ENCODE results near the gene BARHL2. TPM values are rescaled to one million over a fixed set of nuclear protein-coding genes. Genes with fewer than 3 reads are reported as not detected.

BARHL2 gene
- total and polyA plus RNA-seq, 4 experiments from 2014 or later = not detected

- Mint-ChIP-seq H3K4me3 (peak overlapping the region in 1 of 8 donors; percentile 16), H3K36me3 (peaks cover 0 to 5% of the 10 kb centered on the region in 2 donors), H3K27ac (peak overlapping the region in 1 of 7 donors; percentile 16), H3K9me3 (peaks cover 2 to 41% (median 26%) of the 10 kb centered on the region in 8 donors), H3K27me3 (peaks cover 65 to 67% of the 10 kb centered on the region in 2 donors), H3K4me1 (peaks cover 12 to 32% (median 14%) of the 10 kb centered on the region in 4 donors)
- Histone ChIP-seq H3K27me3 (ENCODE audit: insufficient read depth, low read length) (peaks cover 85% of the 10 kb centered on the region), H3K27ac (ENCODE audit: low read depth, low read length) (no peak overlapping the region), H3K4me3 (ENCODE audit: low read length in 2 of 2) (no peak overlapping the region), H3K4me1 (ENCODE audit: insufficient read depth, low read length) (peaks cover 6% of the 10 kb centered on the region), H3K36me3 (ENCODE audit: insufficient read depth, low read length) (no peaks in the 10 kb centered on the region), H3K9me3 (ENCODE audit: control insufficient read depth in 1 of 2, low read length in 2 of 2) (no peaks in the 10 kb centered on the region)
- CTCF ChIA-PET (ENCODE audit: partially characterized antibody) = interaction anchor here (0.7 to 1.7 kb wide), 2 partner anchors 11 to 311 kb away, joined by 3 read pairs; no protein-coding TSS in a partner anchor
- no peak for DNase-seq
- intact Hi-C loops (cut with micrococcal nuclease) = no loop called here
- POLR2A ChIA-PET (ENCODE audit: partially characterized antibody) = no interaction called here
These were observed 1.8 kb downstream of the BARHL2 start for GRCh38 chr1:90715309-90715708.

GRCh38 chr1:90714521-90714951 is 2.6 kb downstream of the BARHL2 start:
- intact Hi-C loops (cut with micrococcal nuclease) = no loop called here
- Mint-ChIP-seq H3K27ac (peak overlapping the region in 1 of 7 donors; percentile 74), H3K27me3 (peaks cover 69 to 71% of the 10 kb centered on the region in 2 donors), H3K4me3 (peak overlapping the region in 1 of 8 donors; percentile 3), H3K36me3 (peaks cover 3 to 4% of the 10 kb centered on the region in 2 donors), H3K9me3 (peaks cover 2 to 36% (median 22%) of the 10 kb centered on the region in 8 donors), H3K4me1 (peaks cover 11 to 32% (median 12%) of the 10 kb centered on the region in 4 donors)
- Histone ChIP-seq H3K27me3 (ENCODE audit: insufficient read depth, low read length) (peaks cover 85% of the 10 kb centered on the region), H3K4me3 (ENCODE audit: low read length in 2 of 2) (no peak overlapping the region), H3K4me1 (ENCODE audit: insufficient read depth, low read length) (peaks cover 6% of the 10 kb centered on the region), H3K36me3 (ENCODE audit: insufficient read depth, low read length) (no peaks in the 10 kb centered on the region), H3K9me3 (ENCODE audit: control insufficient read depth in 1 of 2, low read length in 2 of 2) (no peaks in the 10 kb centered on the region), H3K27ac (ENCODE audit: low read depth, low read length) (no peak overlapping the region)
- DNase-seq = no peak
- ChIA-PET POLR2A (ENCODE audit: partially characterized antibody) (no interaction called here), CTCF (ENCODE audit: partially characterized antibody) (no interaction called here)

GRCh38 chr1:90713741-90714509 is 3.2 kb downstream of the BARHL2 start:
- POLR2A ChIA-PET (ENCODE audit: partially characterized antibody) = no interaction called here
- no peak overlapping the region for H3K27ac ChIP-seq (ENCODE audit: low read depth, low read length)
- peaks cover 6% of the 10 kb centered on the region for H3K4me1 ChIP-seq (ENCODE audit: insufficient read depth, low read length)
- H3K36me3 Mint-ChIP-seq = peaks cover under 1 to 3% of the 10 kb centered on the region in 2 donors
- no peak overlapping the region for H3K4me3 ChIP-seq (ENCODE audit: low read length in 2 of 2)
- peaks cover 8 to 27% (median 9%) of the 10 kb centered on the region in 4 donors for H3K4me1 Mint-ChIP-seq
- CTCF ChIA-PET (ENCODE audit: partially characterized antibody) = interaction anchor here (0.8 kb wide), 1 partner anchor 8 kb away, joined by 3 read pairs; no protein-coding TSS in a partner anchor
- H3K9me3 Mint-ChIP-seq = peaks cover 2 to 34% (median 18%) of the 10 kb centered on the region in 8 donors
- peaks cover 82% of the 10 kb centered on the region for H3K27me3 ChIP-seq (ENCODE audit: insufficient read depth, low read length)
- H3K4me3 Mint-ChIP-seq = no peak overlapping the region
- H3K36me3 ChIP-seq (ENCODE audit: insufficient read depth, low read length) = no peaks in the 10 kb centered on the region
- no peak for DNase-seq
- intact Hi-C loops (cut with micrococcal nuclease) = no loop called here
- H3K9me3 ChIP-seq (ENCODE audit: control insufficient read depth in 1 of 2, low read length in 2 of 2) = no peaks in the 10 kb centered on the region
- peaks cover 68 to 71% of the 10 kb centered on the region in 2 donors for H3K27me3 Mint-ChIP-seq
- H3K27ac Mint-ChIP-seq = peak overlapping the region in 2 of 7 donors; percentile 18 to 74

- Histone ChIP-seq H3K9me3 (ENCODE audit: control insufficient read depth in 1 of 2, low read length in 2 of 2) (no peaks in the 10 kb centered on the region), H3K27ac (ENCODE audit: low read depth, low read length) (no peak overlapping the region), H3K36me3 (ENCODE audit: insufficient read depth, low read length) (no peaks in the 10 kb centered on the region), H3K4me1 (ENCODE audit: insufficient read depth, low read length) (no peaks in the 10 kb centered on the region), H3K4me3 (ENCODE audit: low read length in 2 of 2) (no peak overlapping the region), H3K27me3 (ENCODE audit: insufficient read depth, low read length) (peaks cover 81% of the 10 kb centered on the region)
- CTCF ChIA-PET (ENCODE audit: partially characterized antibody) = interaction anchor here (0.6 to 0.8 kb wide), 2 partner anchors 9 to 17 kb away, joined by 3 read pairs; no protein-coding TSS in a partner anchor
- intact Hi-C loops (cut with micrococcal nuclease) = no loop called here
- POLR2A ChIA-PET (ENCODE audit: partially characterized antibody) = no interaction called here
- Mint-ChIP-seq H3K4me3 (peak overlapping the region in 2 of 8 donors; percentile 8 to 67), H3K27me3 (peaks cover 71 to 74% of the 10 kb centered on the region in 2 donors), H3K36me3 (peaks cover 0 to 3% of the 10 kb centered on the region in 2 donors), H3K9me3 (peaks cover 2 to 31% (median 14%) of the 10 kb centered on the region in 8 donors), H3K4me1 (peaks cover 5 to 21% (median 8%) of the 10 kb centered on the region in 4 donors), H3K27ac (peak overlapping the region in 2 of 7 donors; percentile 11 to 65)
- DNase-seq = no peak
These were observed 4.0 kb downstream of the BARHL2 start for GRCh38 chr1:90712915-90713730.

- Histone ChIP-seq H3K27ac (ENCODE audit: low read depth, low read length) (no peak overlapping the region), H3K27me3 (ENCODE audit: insufficient read depth, low read length) (peaks cover 80% of the 10 kb centered on the region), H3K36me3 (ENCODE audit: insufficient read depth, low read length) (no peaks in the 10 kb centered on the region), H3K9me3 (ENCODE audit: control insufficient read depth in 1 of 2, low read length in 2 of 2) (no peaks in the 10 kb centered on the region), H3K4me3 (ENCODE audit: low read length in 2 of 2) (no peak overlapping the region), H3K4me1 (ENCODE audit: insufficient read depth, low read length) (peaks cover 3% of the 10 kb centered on the region)
- Mint-ChIP-seq H3K4me1 (peaks cover 4 to 19% (median 9%) of the 10 kb centered on the region in 4 donors), H3K9me3 (peaks cover 2 to 31% (median 15%) of the 10 kb centered on the region in 8 donors), H3K4me3 (peak overlapping the region in 1 of 8 donors; percentile 40), H3K36me3 (peaks cover 0 to 3% of the 10 kb centered on the region in 2 donors), H3K27ac (no peak overlapping the region), H3K27me3 (peaks cover 70 to 78% of the 10 kb centered on the region in 2 donors)
- POLR2A ChIA-PET (ENCODE audit: partially characterized antibody) = no interaction called here
- CTCF ChIA-PET (ENCODE audit: partially characterized antibody) = no interaction called here
- DNase-seq = no peak
- intact Hi-C loops (cut with micrococcal nuclease) = no loop called here
These were observed 4.8 kb downstream of the BARHL2 start for GRCh38 chr1:90712153-90712856.

GRCh38 chr1:90711696-90712095 is 5.4 kb downstream of the BARHL2 start:
- Histone ChIP-seq H3K4me3 (ENCODE audit: low read length in 2 of 2) (no peak overlapping the region), H3K9me3 (ENCODE audit: control insufficient read depth in 1 of 2, low read length in 2 of 2) (no peaks in the 10 kb centered on the region), H3K36me3 (ENCODE audit: insufficient read depth, low read length) (no peaks in the 10 kb centered on the region), H3K27me3 (ENCODE audit: insufficient read depth, low read length) (peaks cover 74% of the 10 kb centered on the region), H3K4me1 (ENCODE audit: insufficient read depth, low read length) (peaks cover 9% of the 10 kb centered on the region), H3K27ac (ENCODE audit: low read depth, low read length) (no peak overlapping the region)
- peak overlapping the region in 1 of 8 donors; percentile 40 for H3K4me3 Mint-ChIP-seq
- peaks cover 6 to 20% (median 12%) of the 10 kb centered on the region in 4 donors for H3K4me1 Mint-ChIP-seq
- H3K27ac Mint-ChIP-seq = no peak overlapping the region
- ChIA-PET CTCF (ENCODE audit: partially characterized antibody) (no interaction called here), POLR2A (ENCODE audit: partially characterized antibody) (no interaction called here)
- H3K36me3 Mint-ChIP-seq = peaks cover 0 to 3% of the 10 kb centered on the region in 2 donors
- peaks cover 2 to 27% (median 14%) of the 10 kb centered on the region in 8 donors for H3K9me3 Mint-ChIP-seq
- intact Hi-C loops (cut with micrococcal nuclease) = loop anchor here (2.0 kb wide), 1 partner anchor 15 kb away; no protein-coding TSS in a partner anchor
- no peak for DNase-seq
- H3K27me3 Mint-ChIP-seq = peaks cover 69 to 77% of the 10 kb centered on the region in 2 donors
